HG03159 (cell line): ENCODE results near the gene ANXA11.

Experiments used
- ATAC-seq: cut with Tn5 transposase; IDR thresholded peaks from one replicate; pipeline ENCODE4 v1.9.1; 2021; ENCODE audit warnings: mild to moderate bottlenecking, moderate library complexity; ENCODE audit not compliant: unreplicated experiment

Gene ANXA11

DNA sequence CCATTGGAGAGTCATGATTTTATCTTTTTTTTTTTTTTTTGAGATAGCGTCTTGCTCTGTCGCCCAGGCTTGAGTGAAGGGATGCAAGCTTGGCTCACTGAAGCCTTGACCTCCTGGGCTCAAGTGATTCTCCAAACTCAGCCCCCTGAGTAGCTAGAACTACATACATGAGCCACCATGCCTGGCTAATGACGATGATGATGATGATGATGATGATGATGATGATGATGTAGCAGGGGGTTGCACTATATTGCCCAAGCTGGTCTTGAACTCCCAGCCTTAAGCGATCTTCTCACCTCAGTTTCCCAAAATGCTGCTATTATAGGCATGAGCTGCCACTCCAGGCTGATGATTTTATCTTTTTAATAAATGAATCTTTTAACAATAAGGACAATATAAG lies 86.7 kb downstream of the ANXA11 start:
- ATAC-seq, result no peak

DNA sequence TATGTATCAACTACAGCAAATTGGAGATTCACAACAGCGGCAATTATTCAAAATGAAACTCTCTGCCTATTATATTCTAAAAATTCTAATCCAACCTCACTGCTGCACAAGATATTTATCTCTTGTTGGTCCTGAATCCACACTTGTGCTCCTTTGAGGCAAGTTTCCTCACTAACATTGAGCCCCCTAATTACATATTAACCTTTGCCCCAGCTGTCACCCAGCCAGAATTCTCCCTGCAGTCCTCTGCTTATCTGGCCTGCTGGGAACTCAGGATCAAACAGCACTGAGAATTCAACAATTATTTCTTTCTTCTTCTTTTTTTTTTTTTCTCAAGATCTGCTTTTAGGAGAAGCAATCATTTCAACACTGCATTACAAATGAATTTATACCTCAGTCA lies 94.4 kb downstream of the ANXA11 start:
- ATAC-seq, result no peak

DNA sequence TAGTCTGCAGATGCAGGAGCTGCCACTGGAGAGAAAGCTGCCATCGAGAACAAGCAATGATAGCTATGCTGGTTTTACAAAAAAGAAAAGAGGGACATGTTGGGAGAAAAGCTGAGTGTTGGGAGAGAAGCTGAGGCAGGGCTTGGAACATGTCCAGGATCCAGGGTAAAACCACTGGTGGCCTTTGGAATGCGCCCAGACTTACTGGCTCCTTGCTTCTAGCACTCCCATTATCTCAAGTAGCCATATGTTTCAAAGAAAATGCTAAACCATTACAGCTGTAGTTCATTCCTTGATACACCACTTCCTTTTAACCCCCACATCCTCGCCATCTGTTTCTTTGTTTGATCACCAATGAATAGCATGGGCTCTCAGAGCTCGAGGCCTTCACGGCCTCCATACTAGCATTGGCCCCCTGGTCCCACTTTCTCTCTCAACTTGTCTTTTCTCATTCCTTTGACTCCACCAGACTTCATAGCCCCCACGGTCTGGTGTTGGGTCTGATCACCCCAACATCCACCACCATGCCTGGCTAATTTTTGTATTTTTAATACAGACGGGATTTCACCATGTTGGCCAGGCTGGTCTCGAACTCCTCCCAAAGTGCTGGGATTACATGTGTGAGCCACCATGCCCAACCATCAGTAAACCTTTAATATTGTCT lies 96.6 kb downstream of the ANXA11 start:
- no peak for ATAC-seq

DNA sequence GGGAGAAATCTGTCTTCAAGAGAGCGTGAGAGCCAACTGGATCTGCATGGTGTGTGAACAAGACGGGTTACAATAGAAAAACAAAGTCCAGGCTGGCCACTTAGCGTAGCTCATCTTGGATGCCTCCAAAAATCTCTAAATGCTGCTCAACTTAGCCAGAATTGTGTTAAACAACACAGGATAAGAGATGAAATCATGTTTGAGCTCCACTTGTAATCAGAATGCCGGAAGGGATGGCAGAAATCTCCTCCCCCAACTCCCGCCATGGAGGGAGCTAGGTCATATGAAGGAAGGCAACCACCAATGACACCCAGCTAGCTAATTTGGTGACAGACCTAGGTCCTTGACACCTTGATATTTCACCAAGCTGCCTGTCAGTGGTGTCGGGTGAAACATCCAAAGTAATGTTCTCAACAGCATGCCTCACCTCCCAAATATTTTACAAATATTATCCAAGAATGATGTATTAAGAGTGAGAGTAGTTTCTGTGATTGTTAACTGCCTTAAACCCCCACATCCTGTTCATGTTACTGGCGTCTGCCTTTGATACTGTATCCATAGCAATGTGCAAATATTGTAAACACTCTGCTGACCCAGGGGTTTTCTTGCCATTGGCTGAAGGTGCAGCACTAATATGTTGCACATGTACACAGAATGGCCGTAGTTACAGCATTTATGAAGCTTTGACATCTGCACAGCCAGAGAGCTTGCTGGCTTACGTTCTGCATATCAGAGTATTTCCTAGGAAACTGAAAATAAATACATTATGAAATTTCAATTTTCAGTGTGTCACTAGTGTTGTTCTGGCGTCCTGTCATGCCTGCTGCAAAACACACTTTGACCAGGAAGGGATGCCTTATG lies 101.0 kb downstream of the ANXA11 start:
- ATAC-seq, result peak; percentile 92
